HCT116 (cell line): ENCODE results near the gene DYNC2I2. TPM values are rescaled to one million over a fixed set of nuclear protein-coding genes. Genes with fewer than 3 reads are reported as not detected.

Source experiments
- ATAC-seq: fragments of 200-7000 bp; cut with Tn5 transposase; 2 replicates; pipeline ENCODE4 v1.9.1; 2020; ENCODE audit warnings: mild to moderate bottlenecking, moderate library complexity
- BruUV-seq: library from RNA; stranded (reverse); fragments of 400-500 nt; replicated peaks from 2 replicates; lab custom pipeline; 2021; lab: Mats Ljungman, UMichigan
- CTCF ChIA-PET: fragments of 300-600 bp; sonication (Branson Sonifier 250); formaldehyde crosslinking; loops from one replicate; lab custom pipeline; 2021; ENCODE audit warnings: antibody characterized with exemption; lab: Charles Lee
- POLR2A ChIA-PET: fragments of 300-600, 350-600 bp; sonication (Branson Sonifier 250); formaldehyde crosslinking; loops from one replicate; lab custom pipeline; 2021; ENCODE audit warnings: antibody characterized with exemption; lab: Charles Lee
- RAD21 ChIA-PET, 2 experiments: fragments of 300-600 bp; sonication (Branson Sonifier 250); formaldehyde crosslinking; loops; one replicate each; lab custom pipeline; 2023; ENCODE audit warnings: low total read pairs in 2 of 2; ENCODE audit not compliant: uncharacterized antibody in 2 of 2, unreplicated experiment in 2 of 2, low non-redundant PET in 1 of 2; lab: Charles Lee
- DNase-seq: peaks from one replicate; pipeline ENCODE4 v3.0.0-alpha.2; 2010; ENCODE audit warnings: low read depth, low spot score
- H2AFZ ChIP-seq: fragments of 200-600 bp; shearing (Covaris generic), sonication (generic); 2 replicates; pipeline ENCODE4 v1.6.1; 2017; ENCODE audit warnings: low read depth, mixed run types, mixed read lengths, antibody characterized with exemption, low read length; ENCODE audit not compliant: poor library complexity, severe bottlenecking
- H3K27ac ChIP-seq: 2 replicates; pipeline ENCODE4 v1.5.1; 2012; ENCODE audit warnings: low read depth, low read length
- H3K27me3 ChIP-seq: fragments of 200-600 bp; sonication (generic); 2 replicates; pipeline ENCODE4 v1.6.1; 2016; ENCODE audit warnings: mixed run types, low read length, mixed read lengths; ENCODE audit not compliant: insufficient read depth
- H3K36me3 ChIP-seq, 2 experiments: fragments of 200-500 bp in 1 of 2; fragments of 200-600 bp in 1 of 2; sonication (Bioruptor generic) in 1 of 2; sonication (generic) in 1 of 2; 2 replicates each; pipeline versions ENCODE4 v1.5.1 to v1.6.1; 2014 to 2016; ENCODE audit warnings: low read length in 2 of 2, inconsistent platforms in 1 of 2, mixed read lengths in 1 of 2, mixed run types in 1 of 2; ENCODE audit not compliant: insufficient read depth in 2 of 2, control insufficient read depth in 1 of 2
- H3K4me1 ChIP-seq, 2 experiments: fragments of 200-600 bp in 1 of 2; sonication (generic) in 1 of 2; 2 replicates each; pipeline versions ENCODE4 v1.5.1 to v1.6.1; 2012 to 2017; ENCODE audit warnings: low read length in 2 of 2, inconsistent platforms in 1 of 2, mild to moderate bottlenecking in 1 of 2, mixed read lengths in 1 of 2, mixed run types in 1 of 2, moderate library complexity in 1 of 2; ENCODE audit not compliant: insufficient read depth in 2 of 2, control insufficient read depth in 1 of 2
- H3K4me2 ChIP-seq: fragments of 200-600 bp; sonication (generic); 2 replicates; pipeline ENCODE4 v1.6.1; 2017; ENCODE audit warnings: mixed run types, low read length, mixed read lengths
- H3K4me3 ChIP-seq, 2 experiments: fragments of 200-600 bp in 1 of 2; sonication (generic) in 1 of 2; replicated peaks in 1 of 2; 2 replicates each; pipeline ENCODE4 v1.5.1; 2011 to 2016; ENCODE audit warnings: low read length in 2 of 2, control low read depth in 1 of 2, low read depth in 1 of 2, mild to moderate bottlenecking in 1 of 2, mixed read lengths in 1 of 2, mixed run types in 1 of 2
- H3K79me2 ChIP-seq: fragments of 200-600 bp; sonication (generic); 2 replicates; pipeline ENCODE4 v1.6.1; 2017; ENCODE audit warnings: mild to moderate bottlenecking, mixed run types, low read length, moderate library complexity, mixed read lengths; ENCODE audit not compliant: insufficient read depth
- H3K9ac ChIP-seq: fragments of 200-600 bp; sonication (generic); 2 replicates; pipeline ENCODE4 v1.6.1; 2016; ENCODE audit warnings: low read length, mixed read lengths
- H3K9me2 ChIP-seq: fragments of 200-600 bp; sonication (generic), shearing (Covaris generic); 2 replicates; pipeline ENCODE4 v1.6.1; 2017; ENCODE audit warnings: mixed run types, mild to moderate bottlenecking, moderate library complexity; ENCODE audit not compliant: insufficient read depth
- H3K9me3 ChIP-seq, 2 experiments: fragments of 200-500 bp in 1 of 2; fragments of 200-600 bp in 1 of 2; sonication (Bioruptor generic) in 1 of 2; sonication (generic) in 1 of 2; 2 replicates each; pipeline ENCODE4 v1.6.1; 2014 to 2017; ENCODE audit warnings: low read length in 2 of 2, mixed read lengths in 2 of 2, inconsistent platforms in 1 of 2, low read depth in 1 of 2, mild to moderate bottlenecking in 1 of 2, mixed run types in 1 of 2, moderate library complexity in 1 of 2; ENCODE audit not compliant: control insufficient read depth in 1 of 2, insufficient read depth in 1 of 2
- H4K20me1 ChIP-seq: fragments of 200-600 bp; sonication (generic), shearing (Covaris generic); 2 replicates; pipeline ENCODE4 v1.6.1; 2017; ENCODE audit warnings: mixed run types, mild to moderate bottlenecking, moderate library complexity; ENCODE audit not compliant: insufficient read depth
- CEBPB ChIP-seq: IDR thresholded peaks from 2 replicates; pipeline ENCODE4 v1.6.1; 2012; ENCODE audit warnings: low read depth
- FOSL1 ChIP-seq: IDR thresholded peaks from 2 replicates; pipeline ENCODE4 v1.6.1; 2012; ENCODE audit warnings: low read depth
- JUND ChIP-seq: IDR thresholded peaks from 2 replicates; pipeline ENCODE4 v1.6.1; 2012
- POLR2AphosphoS5 ChIP-seq: IDR thresholded peaks from 2 replicates; pipeline ENCODE4 v1.6.1; 2011; ENCODE audit warnings: mild to moderate bottlenecking, low read depth, low read length, moderate library complexity
- SIN3A ChIP-seq: IDR thresholded peaks from 2 replicates; pipeline ENCODE4 v1.6.1; 2012; ENCODE audit warnings: low read depth
- SP1 ChIP-seq: IDR thresholded peaks from 2 replicates; pipeline ENCODE4 v1.6.1; 2012; ENCODE audit warnings: low read depth
- SRF ChIP-seq: IDR thresholded peaks from 2 replicates; pipeline ENCODE4 v1.6.1; 2012; ENCODE audit warnings: low read depth
- YY1 ChIP-seq: IDR thresholded peaks from 2 replicates; pipeline ENCODE4 v1.6.1; 2011; ENCODE audit warnings: low read length, low read depth, moderate library complexity, mild to moderate bottlenecking; ENCODE audit not compliant: insufficient replicate concordance; ENCODE audit errors: extremely low read depth
- intact Hi-C: fragments of 100-400 bp; cut with micrococcal nuclease; formaldehyde crosslinking; loops from 2 replicates; pipeline ENCODE4 v1.10.0; 2022
- total RNA-seq: library from RNA; stranded (reverse); gene quantifications from one replicate; pipeline ENCODE4 v1.2.1, GENCODE V29; 2021; ENCODE audit not compliant: unreplicated experiment
- TF ChIP-seq, protein P1 (sequence below): IDR thresholded peaks from 2 replicates; pipeline ENCODE4 v1.6.1; 2011; ENCODE audit warnings: mild to moderate bottlenecking, low read length, moderate library complexity; ENCODE audit not compliant: insufficient replicate concordance; ENCODE audit errors: extremely low read depth

Gene DYNC2I2
- total RNA-seq, 1 experiment from 2014 or later: 155 TPM

GRCh38 chr9:128621730-128622455 is 34.8 kb downstream of the DYNC2I2 start:
- Histone ChIP-seq H3K4me2 (no peak overlapping the region), H3K9me2 (no peaks in the 10 kb centered on the region), H2AFZ (no peak overlapping the region), H4K20me1 (no peaks in the 10 kb centered on the region), H3K36me3 (peaks cover 37 to 50% of the 10 kb centered on the region in 2 experiments), H3K4me3 (no peak overlapping the region), H3K27me3 (no peaks in the 10 kb centered on the region), H3K9ac (no peak overlapping the region), H3K79me2 (no peaks in the 10 kb centered on the region), H3K4me1 (no peaks in the 10 kb centered on the region), H3K9me3 (no peaks in the 10 kb centered on the region), H3K27ac (no peak overlapping the region)
- CTCF ChIA-PET: no interaction called here
- DNase-seq (no peak), ATAC-seq (no peak)
- POLR2A ChIA-PET: no interaction called here
- intact Hi-C loops: no loop called here
- BruUV-seq: no TSS peak
- RAD21 ChIA-PET: no interaction called here
- TF ChIP-seq CEBPB (no peak), JUND (no peak), SP1 (no peak), POLR2AphosphoS5 (no peak), SIN3A (no peak), YY1 (no peak), FOSL1 (no peak), SRF (no peak)
- TF ChIP-seq, protein P1, sequence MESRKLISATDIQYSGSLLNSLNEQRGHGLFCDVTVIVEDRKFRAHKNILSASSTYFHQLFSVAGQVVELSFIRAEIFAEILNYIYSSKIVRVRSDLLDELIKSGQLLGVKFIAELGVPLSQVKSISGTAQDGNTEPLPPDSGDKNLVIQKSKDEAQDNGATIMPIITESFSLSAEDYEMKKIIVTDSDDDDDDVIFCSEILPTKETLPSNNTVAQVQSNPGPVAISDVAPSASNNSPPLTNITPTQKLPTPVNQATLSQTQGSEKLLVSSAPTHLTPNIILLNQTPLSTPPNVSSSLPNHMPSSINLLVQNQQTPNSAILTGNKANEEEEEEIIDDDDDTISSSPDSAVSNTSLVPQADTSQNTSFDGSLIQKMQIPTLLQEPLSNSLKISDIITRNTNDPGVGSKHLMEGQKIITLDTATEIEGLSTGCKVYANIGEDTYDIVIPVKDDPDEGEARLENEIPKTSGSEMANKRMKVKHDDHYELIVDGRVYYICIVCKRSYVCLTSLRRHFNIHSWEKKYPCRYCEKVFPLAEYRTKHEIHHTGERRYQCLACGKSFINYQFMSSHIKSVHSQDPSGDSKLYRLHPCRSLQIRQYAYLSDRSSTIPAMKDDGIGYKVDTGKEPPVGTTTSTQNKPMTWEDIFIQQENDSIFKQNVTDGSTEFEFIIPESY: no peak
